ENCODE measurements around the gene MIGA1.
"Not testable (repeated sequence)": the region's sequence is repeated elsewhere in the genome, so short reads cannot be mapped to it uniquely, and the experiment has no call there.

Gene MIGA1, protein sequence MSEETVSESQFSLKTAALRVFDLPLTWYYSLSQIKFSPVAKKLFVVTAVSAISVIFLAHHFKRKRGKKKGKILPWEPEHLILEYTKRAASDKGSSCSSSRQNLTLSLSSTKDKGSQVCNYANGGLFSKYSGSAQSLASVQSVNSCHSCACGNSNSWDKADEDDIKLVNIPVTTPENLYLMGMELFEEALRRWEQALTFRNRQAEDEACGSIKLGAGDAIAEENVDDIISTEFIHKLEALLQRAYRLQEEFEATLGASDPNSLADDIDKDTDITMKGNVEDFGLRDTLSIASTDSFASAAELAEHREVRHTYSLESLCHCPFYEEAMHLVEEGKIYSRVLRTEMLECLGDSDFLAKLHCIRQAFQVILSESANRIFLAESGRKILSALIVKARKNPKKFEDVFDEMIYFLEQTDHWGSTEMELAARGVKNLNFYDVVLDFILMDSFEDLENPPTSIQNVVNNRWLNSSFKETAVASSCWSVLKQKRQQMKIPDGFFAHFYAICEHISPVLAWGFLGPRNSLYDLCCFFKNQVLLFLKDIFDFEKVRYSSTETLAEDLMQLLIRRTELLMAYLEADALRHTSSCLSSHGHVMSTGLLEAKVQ

DNA sequence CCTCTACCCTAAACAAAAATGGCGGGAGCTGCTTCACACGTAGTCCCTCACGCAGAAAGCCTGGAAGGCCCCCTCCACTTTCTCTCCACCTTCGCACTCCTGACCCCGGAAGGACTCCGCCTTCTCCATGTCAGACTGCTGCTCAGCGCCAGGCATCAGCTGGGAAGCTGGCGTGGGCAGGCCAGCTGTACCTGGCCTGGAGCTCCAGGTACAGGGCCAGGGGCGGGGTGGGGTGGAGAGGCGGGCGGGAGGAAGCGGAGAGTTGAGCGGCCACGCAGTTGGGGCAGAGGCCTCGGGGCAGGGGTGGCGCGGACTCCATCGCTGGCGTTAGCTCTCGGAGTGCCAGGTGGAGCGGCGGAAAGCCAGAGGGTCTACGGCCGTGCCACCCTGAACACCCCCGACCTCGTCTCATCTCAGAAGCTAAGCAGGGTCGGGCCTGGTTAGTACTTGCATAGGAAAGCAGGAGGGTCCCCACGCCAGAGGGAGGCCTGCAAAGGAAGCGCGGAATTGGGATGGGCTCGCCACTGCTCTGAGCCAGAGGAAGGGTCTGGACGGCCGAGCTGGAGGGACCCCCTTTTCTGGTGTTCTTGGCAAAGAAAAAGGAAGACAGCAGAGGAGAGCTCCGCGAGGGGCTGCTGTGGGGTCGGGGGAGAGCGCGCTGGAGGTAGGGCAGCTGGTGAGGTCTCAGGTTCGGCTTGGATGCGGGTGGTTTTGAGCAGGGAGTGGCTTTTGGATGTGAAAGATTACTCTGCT lies at the start of gene MIGA1:
Gene MIGA1, plus strand, starts transcription at position 121 of the 753 bp plus-strand sequence. CDS start 3,604 bp downstream, outside the sequence.
- DNase-seq (ENCODE audit: low spot score) = peak; percentile 75

DNA sequence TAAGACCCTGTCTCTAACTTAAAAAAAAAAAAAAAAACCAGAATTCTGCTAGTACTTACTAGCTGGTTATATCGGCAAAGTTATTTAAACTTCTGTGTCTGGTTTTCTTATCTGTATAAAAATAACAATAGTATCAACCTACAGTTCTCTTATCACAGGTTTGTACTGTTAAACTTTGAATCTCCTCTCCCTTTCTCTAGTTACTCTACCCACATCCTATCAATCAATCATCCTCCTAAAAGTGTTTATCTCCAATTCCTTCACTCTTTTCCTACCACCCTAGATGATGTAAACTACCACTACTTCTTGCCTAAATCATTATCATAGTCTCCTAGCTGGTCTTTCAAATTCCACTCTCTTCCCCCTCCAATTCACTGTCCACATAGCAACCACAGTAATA lies 47.4 kb upstream of the MIGA1 start:
- no peak for DNase-seq (ENCODE audit: low spot score)

- DNase-seq (ENCODE audit: low spot score) = no peak
Observed at GRCh38 chr1:77739235-77739634, 40.2 kb upstream of the MIGA1 start.

GRCh38 chr1:77741316-77741715 lies 38.1 kb upstream of the MIGA1 start:
- no peak for DNase-seq (ENCODE audit: low spot score)

DNA sequence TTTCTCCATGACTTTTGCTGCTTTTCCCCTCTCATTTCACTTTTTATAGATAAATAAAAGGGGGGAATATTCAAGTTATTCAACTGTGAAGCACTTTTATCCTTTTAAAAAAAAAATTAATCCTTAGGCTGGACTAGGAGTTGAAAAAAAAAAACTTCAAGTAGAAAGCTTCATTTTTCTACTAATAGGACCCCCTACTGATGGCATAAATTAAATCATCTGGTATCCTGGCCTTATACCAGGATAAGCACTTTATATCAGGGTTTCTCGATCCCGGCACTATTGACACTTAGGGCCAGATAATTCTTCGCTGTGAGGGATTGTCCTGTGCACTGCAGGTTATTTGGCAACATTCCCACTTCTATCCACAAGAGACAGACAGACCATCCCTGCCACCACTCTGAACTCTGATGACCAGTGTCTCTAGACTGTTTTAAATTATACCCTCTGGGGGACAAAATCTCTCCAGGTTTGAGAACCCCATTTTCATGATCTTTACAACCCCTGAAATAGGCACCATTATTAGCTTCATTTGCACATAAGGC lies 37.4 kb upstream of the MIGA1 start:
- DNase-seq (ENCODE audit: low spot score) = no peak

DNA sequence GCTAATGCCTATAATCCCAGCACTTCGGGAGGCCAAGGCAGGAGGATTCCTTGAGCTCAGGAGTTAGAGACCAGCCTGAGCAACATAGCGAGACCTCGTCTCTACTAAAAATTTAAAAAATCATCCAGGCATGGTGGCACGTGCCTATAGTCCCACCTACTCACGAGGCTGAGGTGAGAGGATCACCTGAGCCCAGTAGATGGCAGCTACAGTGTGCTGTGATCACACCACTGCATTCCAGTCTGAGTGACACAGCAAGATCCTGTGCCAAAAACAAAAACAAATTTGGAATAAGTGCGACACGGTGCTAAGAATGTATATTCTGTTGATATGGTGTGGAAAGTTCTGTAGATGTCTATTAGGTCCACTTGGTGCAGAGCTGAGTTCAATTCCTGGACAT lies 34.9 kb upstream of the MIGA1 start:
- DNase-seq (ENCODE audit: low spot score) = no peak

- DNase-seq (ENCODE audit: low spot score) = not testable (repeated sequence)
Observed at GRCh38 chr1:77749489-77749888, 30.0 kb upstream of the MIGA1 start.

- no peak for DNase-seq (ENCODE audit: low spot score)
Observed at GRCh38 chr1:77756052-77756754, 23.2 kb upstream of the MIGA1 start.

DNA sequence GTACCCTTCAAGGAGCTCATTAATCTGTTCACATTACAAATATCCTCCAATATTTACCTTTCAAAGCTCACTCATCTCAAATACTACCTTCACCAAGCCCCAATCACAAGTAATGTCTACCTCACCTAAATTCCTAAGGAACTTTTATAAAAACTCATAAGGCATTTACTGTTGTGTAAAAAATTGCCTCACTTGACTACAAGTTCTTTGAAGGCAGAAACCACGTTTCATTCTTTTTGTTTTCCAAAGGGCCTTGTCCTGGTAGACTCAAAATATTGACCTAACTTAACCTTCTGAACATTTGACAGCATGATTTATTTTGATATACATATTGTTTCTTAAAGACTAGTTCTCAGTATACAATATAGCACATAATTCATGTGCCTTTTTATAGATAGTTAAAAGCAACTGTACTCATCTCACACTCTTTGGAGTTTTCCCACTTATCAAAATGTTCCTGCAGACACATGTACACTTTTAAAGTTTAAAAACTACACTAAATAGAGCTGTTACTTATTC lies 22.3 kb upstream of the MIGA1 start:
- no peak for DNase-seq (ENCODE audit: low spot score)

GRCh38 chr1:77757603-77758002 lies 21.8 kb upstream of the MIGA1 start:
- no peak for DNase-seq (ENCODE audit: low spot score)

DNA sequence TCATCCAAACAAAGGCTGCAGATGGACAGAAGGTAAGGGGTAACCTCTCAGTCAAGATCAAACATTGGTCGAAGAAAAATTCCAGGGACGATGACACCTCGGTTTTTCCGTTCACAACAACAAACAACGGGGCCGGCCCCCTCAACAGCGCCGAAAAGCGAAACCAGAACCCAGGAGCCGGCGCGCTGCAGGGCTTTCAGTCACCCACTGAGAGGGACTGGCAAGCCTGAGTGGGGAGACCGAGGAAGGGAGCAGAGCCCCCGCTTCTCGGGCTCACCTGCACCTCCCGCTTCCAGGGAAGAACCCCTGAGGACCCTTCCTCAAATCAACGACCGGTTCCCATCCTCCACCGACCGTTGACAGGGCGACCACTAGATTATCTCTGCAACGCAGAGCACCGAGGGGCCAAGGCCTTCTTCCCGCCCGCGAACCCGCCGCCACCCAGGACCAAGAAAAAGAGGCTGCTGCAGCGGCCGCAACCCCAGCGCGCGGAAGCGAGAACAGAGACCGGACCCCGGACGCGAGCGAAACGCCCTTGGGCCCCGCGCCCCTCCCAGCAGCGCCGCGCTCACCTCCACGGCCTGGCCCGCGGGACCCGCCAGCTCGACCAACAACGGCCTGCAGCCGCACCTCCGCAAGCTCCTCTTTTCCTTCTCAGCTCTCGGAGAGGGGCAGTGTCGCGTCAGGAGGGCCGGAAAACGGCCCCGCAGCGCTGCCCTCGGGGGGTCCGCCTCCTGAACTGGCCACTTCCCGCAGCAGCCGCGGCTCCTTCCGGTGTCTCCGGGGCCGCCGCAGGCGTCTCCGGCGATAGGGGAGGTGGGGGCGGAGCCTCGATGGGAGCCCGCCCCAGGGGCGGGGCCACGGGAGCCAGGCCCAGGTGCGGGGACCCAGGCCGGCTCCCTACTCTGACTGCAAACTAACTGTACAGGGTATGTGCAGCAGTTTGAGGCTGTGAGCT lies 20.1 kb upstream of the MIGA1 start, which contains the start of gene USP33:
Gene USP33, minus strand, starts transcription at position 782 of the 958 bp plus-strand sequence. CDS start 18,155 bp downstream, outside the sequence.
- DNase-seq (ENCODE audit: low spot score) = peak; percentile 79

DNA sequence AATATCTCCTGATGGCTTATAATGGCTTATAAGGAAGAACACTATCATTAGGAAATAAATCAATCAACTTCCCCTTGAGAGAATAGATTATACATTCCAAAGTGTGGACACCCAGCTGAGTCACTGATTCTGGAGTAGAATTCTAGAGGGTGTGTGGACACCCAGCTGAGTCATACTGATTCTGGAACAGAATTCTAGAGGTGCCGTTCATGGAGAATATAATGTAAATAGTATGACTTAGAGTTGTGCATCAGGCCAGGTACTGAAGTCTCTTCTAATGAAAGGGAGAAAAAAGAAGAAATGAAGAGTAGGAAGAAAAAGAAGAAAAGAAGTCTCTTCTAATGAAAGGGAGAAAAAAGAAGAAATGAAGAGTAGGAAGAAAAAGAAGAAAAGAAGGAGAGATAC lies 17.4 kb upstream of the MIGA1 start:
- DNase-seq (ENCODE audit: low spot score) = no peak

DNA sequence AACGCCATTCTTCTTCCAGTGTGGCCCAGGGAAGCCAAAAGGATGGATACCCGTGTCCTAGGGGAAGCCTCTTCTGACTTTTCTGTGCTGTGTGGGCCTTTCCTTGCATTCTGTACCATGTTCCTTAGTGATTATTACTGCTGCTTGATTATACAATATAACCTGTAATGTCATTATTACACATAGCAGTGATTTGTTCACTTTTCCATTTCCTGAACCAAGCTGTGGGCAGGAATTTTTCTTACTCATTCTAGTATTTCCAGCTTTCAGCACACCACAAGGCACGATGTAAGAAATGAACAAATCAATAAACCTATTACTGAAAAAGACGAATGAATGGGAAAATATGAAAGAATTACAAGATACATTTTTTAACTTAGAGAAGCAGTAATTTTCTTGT lies 11.4 kb upstream of the MIGA1 start:
- no peak for DNase-seq (ENCODE audit: low spot score)

DNA sequence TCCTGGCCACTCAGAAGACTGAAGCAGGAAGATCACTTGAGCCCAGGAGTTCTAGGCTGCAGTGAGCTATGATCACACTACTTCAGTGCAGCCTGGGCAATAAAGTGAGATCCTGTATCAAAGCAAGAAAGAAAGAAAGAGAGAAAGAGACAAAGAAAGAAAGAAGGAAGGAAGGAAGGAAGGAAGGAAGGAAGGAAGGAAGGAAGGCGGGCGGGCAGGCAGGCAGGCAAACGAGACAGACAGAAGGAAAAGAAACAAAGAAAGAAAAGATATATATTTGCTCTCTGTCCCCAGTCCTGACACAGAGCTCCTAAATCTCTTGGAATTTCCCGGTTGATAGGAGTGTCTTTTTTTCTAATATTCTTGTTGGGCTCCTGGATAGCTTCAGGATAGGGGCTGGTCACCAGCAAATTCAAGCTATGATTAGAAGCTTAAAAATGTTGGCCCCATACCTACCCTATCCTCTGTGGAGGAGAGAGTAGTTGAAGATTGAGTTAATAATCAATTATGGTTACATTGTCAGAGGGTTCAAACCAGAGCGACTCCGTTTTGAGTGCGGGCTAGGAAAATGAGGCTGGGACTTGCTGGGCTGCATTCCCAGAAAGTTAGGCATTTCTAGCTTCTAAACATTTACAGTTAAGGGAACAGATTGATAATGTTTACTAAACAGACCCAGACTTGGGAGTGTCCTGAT lies 3.3 kb upstream of the MIGA1 start:
- DNase-seq (ENCODE audit: low spot score) = no peak

GRCh38 chr1:77781683-77782082 lies 2.2 kb downstream of the MIGA1 start:
- DNase-seq (ENCODE audit: low spot score) = no peak

GRCh38 chr1:77783141-77783540 lies 3.7 kb downstream of the MIGA1 start:
- no peak for DNase-seq (ENCODE audit: low spot score)

GRCh38 chr1:77786093-77786741 lies 6.8 kb downstream of the MIGA1 start:
- not testable (repeated sequence) for DNase-seq (ENCODE audit: low spot score)

- DNase-seq (ENCODE audit: low spot score) = no peak
Observed at GRCh38 chr1:77794550-77794949, 15.1 kb downstream of the MIGA1 start.

DNA sequence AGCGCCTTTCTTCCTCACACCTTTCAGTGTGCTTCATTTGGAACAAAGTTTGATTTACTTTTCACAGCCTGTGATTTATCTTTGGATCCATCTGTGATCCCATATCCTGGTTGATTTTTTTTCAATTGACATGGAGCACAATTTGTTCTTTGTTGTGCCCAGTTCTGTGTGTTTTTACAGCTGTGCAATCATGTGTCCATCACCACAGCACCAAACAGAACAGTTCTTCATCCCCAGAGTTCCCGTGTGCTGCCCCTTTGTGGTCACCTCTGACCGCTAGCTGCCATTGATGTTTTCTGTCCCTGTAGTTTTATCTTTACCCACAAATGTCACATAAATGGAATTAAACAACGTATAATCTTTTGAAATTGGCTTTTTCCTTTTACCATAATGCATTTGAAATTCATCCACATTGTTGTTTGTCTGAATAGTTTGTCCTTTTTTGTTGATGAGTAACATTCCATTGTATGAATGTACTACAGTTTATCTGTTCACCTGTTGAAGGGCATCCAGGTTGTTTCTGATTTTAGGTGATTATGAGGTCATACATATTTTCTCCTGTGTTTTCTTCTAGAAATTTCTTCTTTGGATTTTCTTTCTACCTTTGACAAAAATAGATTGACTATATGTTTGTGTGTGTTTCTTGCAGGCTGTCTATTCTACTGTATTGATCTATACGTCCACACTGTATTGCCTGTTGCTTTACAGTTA lies 17.4 kb downstream of the MIGA1 start:
- DNase-seq (ENCODE audit: low spot score) = peak; percentile 4

Measured in HuH-7 (cell line).